HEK293 (cell line): ENCODE data around the gene KLHL10.
A peak's percentile ranks its signal among the peaks of the same experiment; 100 is the strongest.

ENCODE experiments used
- CTCF ChIA-PET: fragments of 350-600 bp; formaldehyde crosslinking; extraction: SDS; loops from one replicate; lab custom pipeline; 2021; ENCODE audit warnings: antibody characterized with exemption; lab: Yijun Ruan, JAX
- POLR2A ChIA-PET: fragments of 300-600 bp; formaldehyde crosslinking; extraction: SDS; loops from one replicate; lab custom pipeline; 2020; ENCODE audit warnings: antibody characterized with exemption, inconsistent platforms; lab: Yijun Ruan, JAX
- H3K27ac ChIP-seq: fragments of 200-500 bp; sonication (Bioruptor generic); 2 replicates; pipeline ENCODE4 v1.5.1; 2014; ENCODE audit warnings: low read depth, low read length, control low read depth, inconsistent platforms; ENCODE audit errors: extremely low read depth
- H3K36me3 ChIP-seq, 2 experiments: fragments of 200-500 bp in 1 of 2; sonication (Bioruptor generic) in 1 of 2; 1 replicate in 1 of 2; 2 replicates in 1 of 2; pipeline ENCODE4 v1.5.1; 2014 to 2017; ENCODE audit warnings: inconsistent platforms in 2 of 2, low read length in 2 of 2; ENCODE audit not compliant: control insufficient read depth in 2 of 2, insufficient read depth in 1 of 2
- H3K4me1 ChIP-seq: fragments of 200-500 bp; sonication (Bioruptor generic); 2 replicates; pipeline ENCODE4 v1.5.1; 2014; ENCODE audit warnings: mild to moderate bottlenecking, low read length, inconsistent platforms; ENCODE audit not compliant: control insufficient read depth, insufficient read depth
- H3K4me3 ChIP-seq: 2 replicates; pipeline ENCODE4 v1.5.1; 2011; ENCODE audit warnings: low read depth, mild to moderate bottlenecking, control low read depth, low read length, moderate library complexity
- H3K9me3 ChIP-seq: fragments of 200-500 bp; sonication (Bioruptor generic); 2 replicates; pipeline ENCODE4 v1.5.1; 2014; ENCODE audit warnings: low read depth, low read length, inconsistent platforms; ENCODE audit not compliant: control insufficient read depth, insufficient read depth
- BCL6B ChIP-seq: fragments of 450-650 bp; formaldehyde crosslinking; IDR thresholded peaks from 2 replicates; pipeline ENCODE4 v1.5.1; 2017; ENCODE audit warnings: missing biosample characterization, missing genetic modification characterization
- PRDM10 ChIP-seq: fragments of 450-650 bp; formaldehyde crosslinking; IDR thresholded peaks from 2 replicates; pipeline ENCODE4 v1.5.1; 2016; ENCODE audit warnings: missing biosample characterization, missing genetic modification characterization
- SALL2 ChIP-seq: fragments of 450-650 bp; formaldehyde crosslinking; IDR thresholded peaks from 2 replicates; pipeline ENCODE4 v1.5.0; 2017; ENCODE audit warnings: missing biosample characterization, mild to moderate bottlenecking, missing genetic modification characterization, borderline replicate concordance
- ZBTB11 ChIP-seq: fragments of 450-650 bp; formaldehyde crosslinking; conservative IDR thresholded peaks from 2 replicates; pipeline ENCODE4 v1.5.1; 2016; ENCODE audit warnings: low read depth, missing biosample characterization, missing genetic modification characterization
- ZBTB6 ChIP-seq: fragments of 450-650 bp; formaldehyde crosslinking; IDR thresholded peaks from 2 replicates; pipeline ENCODE4 v1.5.1; 2017; ENCODE audit warnings: missing biosample characterization, missing genetic modification characterization
- ZFP37 ChIP-seq: fragments of 450-650 bp; formaldehyde crosslinking; IDR thresholded peaks from 2 replicates; pipeline ENCODE4 v1.5.1; 2016; ENCODE audit warnings: missing biosample characterization, missing genetic modification characterization
- ZNF664 ChIP-seq: fragments of 450-650 bp; formaldehyde crosslinking; IDR thresholded peaks from 2 replicates; pipeline ENCODE4 v1.5.1; 2016; ENCODE audit warnings: missing biosample characterization, missing genetic modification characterization

Gene KLHL10

GRCh38 chr17:41796121-41796895, 41.3 kb upstream of the KLHL10 start:
- CTCF ChIA-PET, result interaction anchor here (0.6 to 10.6 kb wide), 6 partner anchors 11 to 72 kb away, joined by 3 to 108 read pairs (median 3); partner anchors contain the start of gene JUP
- POLR2A ChIA-PET, result interaction anchor here (1.4 to 5.0 kb wide), 2 partner anchors 11 to 22 kb away, joined by 3 to 38 read pairs; partner anchors contain the start of gene JUP
- peaks cover 21% of the 10 kb centered on the region for H3K4me1 ChIP-seq

More at GRCh38 chr17:41796121-41796895, 41.3 kb upstream of the KLHL10 start:
- H3K27ac ChIP-seq, result no peak overlapping the region
- no peaks in the 10 kb centered on the region for H3K9me3 ChIP-seq
- no peak overlapping the region for H3K4me3 ChIP-seq
- TF ChIP-seq ZBTB6 (0 out of 2 replicates have a peak, but pooled peaks have one; percentile 19), BCL6B (tag by site-specific recombination) (peak; percentile 51; the same call in 1 of the 2 replicates), ZFP37 (tag by site-specific recombination) (no peak), ZNF664 (tag by site-specific recombination) (no peak), ZBTB11 (tag by site-specific recombination) (no peak), SALL2 (tag by site-specific recombination) (no peak), PRDM10 (tag by site-specific recombination) (peak; percentile 76)
- TF ChIP-seq, all 188 proteins: peak for 3
- no peaks in the 10 kb centered on the region for H3K36me3 ChIP-seq
